GM13977 (cell line): ENCODE data around the gene SUCLG2.

Experiments used
- DNase-seq: peaks from one replicate; pipeline ENCODE4 v3.0.0; 2012; ENCODE audit warnings: low spot score
- CTCF ChIP-seq: IDR thresholded peaks from 2 replicates; pipeline ENCODE4 v1.5.1; 2012; ENCODE audit warnings: mild to moderate bottlenecking, control low read depth; ENCODE audit not compliant: insufficient read depth; ENCODE audit errors: extremely low read depth, missing control alignments
- in situ Hi-C: fragments of 300-500 bp; cut with MboI; formaldehyde crosslinking; loops from one replicate; pipeline ENCODE4 v1.12.0; 2022; ENCODE audit warnings: low sequenced_read_pairs, low pct_unique_long_range_greater_than_20kb, mixed read lengths, inconsistent platforms; ENCODE audit not compliant: unreplicated experiment

Gene SUCLG2

GRCh38 chr3:67674055-67674454 is 19.6 kb upstream of the SUCLG2 start:
- in situ Hi-C loops, result no loop called here
- DNase-seq, result no peak
- TF ChIP-seq CTCF, result no peak

GRCh38 chr3:67662733-67663132 is 8.3 kb upstream of the SUCLG2 start:
- in situ Hi-C loops, result no loop called here
- no peak for TF ChIP-seq CTCF

GRCh38 chr3:67661089-67661488 is 6.7 kb upstream of the SUCLG2 start:
- DNase-seq, result no peak
- TF ChIP-seq CTCF, result no peak
- in situ Hi-C loops, result no loop called here

More at GRCh38 chr3:67662733-67663132, 8.3 kb upstream of the SUCLG2 start:
- DNase-seq, result no peak

- no peak for DNase-seq
- no peak for TF ChIP-seq CTCF
- in situ Hi-C loops, result no loop called here
Measured at GRCh38 chr3:67657192-67657591, 2.8 kb upstream of the SUCLG2 start.

GRCh38 chr3:67656614-67657013 is 2.2 kb upstream of the SUCLG2 start:
- in situ Hi-C loops, result no loop called here
- TF ChIP-seq CTCF, result no peak
- DNase-seq, result no peak

GRCh38 chr3:67655364-67656121 is 1.1 kb upstream of the SUCLG2 start:
- in situ Hi-C loops, result no loop called here
- peak; percentile 14 for DNase-seq
- no peak for TF ChIP-seq CTCF
